B cell (primary cell): ENCODE measurements around the gene FBLN5.
"Not testable (repeated sequence)": the region's sequence is repeated elsewhere in the genome, so short reads cannot be mapped to it uniquely, and the experiment has no call there.

ENCODE experiments used
- EZH2 ChIP-seq: IDR thresholded peaks from 2 replicates; pipeline ENCODE4 v1.6.1; 2012; ENCODE audit warnings: borderline replicate concordance, low read depth, mild to moderate bottlenecking, moderate library complexity, low read length; ENCODE audit not compliant: insufficient read depth, poor library complexity, severe bottlenecking
- TF ChIP-seq, protein P1 (sequence below): fragments of 200-600 bp; IDR thresholded peaks from one replicate; pipeline ENCODE4 v1.8.0; 2022; ENCODE audit warnings: antibody characterized with exemption, mild to moderate bottlenecking

DNA sequence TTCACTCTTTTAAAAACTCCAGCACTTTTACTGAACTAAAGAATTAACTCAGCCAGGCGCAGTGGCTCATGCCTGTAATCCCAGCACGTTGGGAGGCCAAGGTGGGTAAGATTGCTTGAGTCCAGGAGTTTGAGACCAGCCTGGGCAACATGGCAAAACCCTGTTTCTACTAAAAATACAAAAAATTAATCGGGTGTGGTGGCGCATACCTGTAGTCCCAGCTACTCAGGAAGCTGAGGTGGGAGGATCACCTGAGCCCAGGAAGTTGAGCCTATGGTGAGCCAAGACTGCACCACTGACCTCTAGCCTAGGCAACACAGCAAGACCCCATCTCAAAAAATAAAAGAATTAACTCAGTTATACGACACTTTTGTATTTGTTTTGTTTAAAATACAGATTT, 49.8 kb downstream of the FBLN5 start:
- TF ChIP-seq, protein P1, sequence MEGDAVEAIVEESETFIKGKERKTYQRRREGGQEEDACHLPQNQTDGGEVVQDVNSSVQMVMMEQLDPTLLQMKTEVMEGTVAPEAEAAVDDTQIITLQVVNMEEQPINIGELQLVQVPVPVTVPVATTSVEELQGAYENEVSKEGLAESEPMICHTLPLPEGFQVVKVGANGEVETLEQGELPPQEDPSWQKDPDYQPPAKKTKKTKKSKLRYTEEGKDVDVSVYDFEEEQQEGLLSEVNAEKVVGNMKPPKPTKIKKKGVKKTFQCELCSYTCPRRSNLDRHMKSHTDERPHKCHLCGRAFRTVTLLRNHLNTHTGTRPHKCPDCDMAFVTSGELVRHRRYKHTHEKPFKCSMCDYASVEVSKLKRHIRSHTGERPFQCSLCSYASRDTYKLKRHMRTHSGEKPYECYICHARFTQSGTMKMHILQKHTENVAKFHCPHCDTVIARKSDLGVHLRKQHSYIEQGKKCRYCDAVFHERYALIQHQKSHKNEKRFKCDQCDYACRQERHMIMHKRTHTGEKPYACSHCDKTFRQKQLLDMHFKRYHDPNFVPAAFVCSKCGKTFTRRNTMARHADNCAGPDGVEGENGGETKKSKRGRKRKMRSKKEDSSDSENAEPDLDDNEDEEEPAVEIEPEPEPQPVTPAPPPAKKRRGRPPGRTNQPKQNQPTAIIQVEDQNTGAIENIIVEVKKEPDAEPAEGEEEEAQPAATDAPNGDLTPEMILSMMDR, result not testable (repeated sequence)
- TF ChIP-seq EZH2, result not testable (repeated sequence)
